ENCODE results near the gene AZU1.

DNA sequence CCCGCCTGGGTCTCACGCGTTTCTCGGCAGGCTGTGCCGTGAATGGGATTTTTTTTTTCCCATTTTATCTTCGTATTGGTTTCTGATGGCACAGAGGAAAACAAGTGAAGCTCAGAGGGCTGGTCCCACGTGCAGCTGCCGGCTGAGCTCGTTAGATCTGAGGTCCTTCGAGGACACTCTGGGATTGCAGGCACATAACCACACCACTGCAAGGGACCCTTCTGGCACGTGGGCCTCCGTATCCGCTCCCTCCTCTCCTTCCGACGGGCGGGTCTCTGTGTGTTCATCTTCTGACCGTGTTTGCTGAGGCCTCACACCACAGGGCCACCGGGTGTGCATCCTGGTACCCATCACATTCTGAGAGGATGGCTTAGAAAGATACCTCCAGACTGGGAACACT lies 48.5 kb downstream of the AZU1 start:
- TF ChIP-seq, protein P1, sequence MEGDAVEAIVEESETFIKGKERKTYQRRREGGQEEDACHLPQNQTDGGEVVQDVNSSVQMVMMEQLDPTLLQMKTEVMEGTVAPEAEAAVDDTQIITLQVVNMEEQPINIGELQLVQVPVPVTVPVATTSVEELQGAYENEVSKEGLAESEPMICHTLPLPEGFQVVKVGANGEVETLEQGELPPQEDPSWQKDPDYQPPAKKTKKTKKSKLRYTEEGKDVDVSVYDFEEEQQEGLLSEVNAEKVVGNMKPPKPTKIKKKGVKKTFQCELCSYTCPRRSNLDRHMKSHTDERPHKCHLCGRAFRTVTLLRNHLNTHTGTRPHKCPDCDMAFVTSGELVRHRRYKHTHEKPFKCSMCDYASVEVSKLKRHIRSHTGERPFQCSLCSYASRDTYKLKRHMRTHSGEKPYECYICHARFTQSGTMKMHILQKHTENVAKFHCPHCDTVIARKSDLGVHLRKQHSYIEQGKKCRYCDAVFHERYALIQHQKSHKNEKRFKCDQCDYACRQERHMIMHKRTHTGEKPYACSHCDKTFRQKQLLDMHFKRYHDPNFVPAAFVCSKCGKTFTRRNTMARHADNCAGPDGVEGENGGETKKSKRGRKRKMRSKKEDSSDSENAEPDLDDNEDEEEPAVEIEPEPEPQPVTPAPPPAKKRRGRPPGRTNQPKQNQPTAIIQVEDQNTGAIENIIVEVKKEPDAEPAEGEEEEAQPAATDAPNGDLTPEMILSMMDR (conservative IDR thresholded peaks at IDR 0.05; ENCODE audit: low read depth, low read length), result no peak
- TF ChIP-seq EZH2 (IDR thresholded peaks at IDR 0.05; ENCODE audit: borderline replicate concordance, low read depth, low read length, poor library complexity, severe bottlenecking), result no peak
